Peyer's patch (tissue), 4 donors: ENCODE measurements around the gene SYCE1L.

ENCODE experiments used
- POLR2A ChIP-seq, 2 donors: fragments of 450-650 bp; IDR thresholded peaks; one replicate each; pipeline ENCODE4 v1.5.1; 2017; ENCODE audit warnings: antibody characterized with exemption in 2 of 2, mild to moderate bottlenecking in 2 of 2, moderate library complexity in 2 of 2
- TF ChIP-seq, protein P1 (sequence below), 6 experiments: fragments of 450-650 bp in 4 of 6; fragments of 200-600 bp in 2 of 6; sonication (generic) in 1 of 6; IDR thresholded peaks; one replicate each; pipeline ENCODE4 v1.5.1; 2017 to 2019; ENCODE audit warnings: antibody characterized with exemption in 6 of 6, mild to moderate bottlenecking in 3 of 6, moderate library complexity in 1 of 6

DNA sequence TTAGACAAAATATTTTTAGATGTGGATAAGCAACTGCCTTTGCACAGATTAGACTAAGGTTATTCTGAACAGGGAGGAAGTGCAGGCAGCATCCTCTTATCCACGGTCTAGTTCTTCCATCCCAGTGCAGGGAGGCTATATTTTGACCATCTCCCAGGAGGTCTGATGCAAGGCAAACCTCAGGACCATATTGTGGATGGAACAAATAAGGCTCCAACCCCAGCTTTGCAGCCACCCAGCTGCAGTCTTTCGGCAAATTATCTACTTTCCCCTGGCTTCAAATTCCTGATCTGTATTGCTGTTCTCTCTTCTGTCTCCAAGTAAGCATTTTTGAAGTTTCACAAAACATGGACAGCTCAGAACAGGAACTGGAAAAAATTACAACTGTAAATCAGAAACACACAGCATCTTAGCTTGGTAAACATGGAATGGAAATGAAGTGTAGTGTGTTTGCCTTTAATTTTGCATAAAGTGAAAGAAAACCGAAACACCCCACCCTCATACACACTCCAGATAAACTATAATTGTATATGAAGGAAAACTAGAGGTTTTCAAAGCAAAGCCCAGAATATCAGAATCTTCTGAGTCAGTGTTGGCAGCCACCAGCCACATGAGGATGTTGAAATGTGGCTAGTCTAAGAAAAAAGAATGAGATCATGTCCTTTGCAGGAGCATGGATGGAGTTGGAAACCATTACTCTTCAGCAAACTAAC is 41.7 kb upstream of the SYCE1L start:
- TF ChIP-seq, protein P1, sequence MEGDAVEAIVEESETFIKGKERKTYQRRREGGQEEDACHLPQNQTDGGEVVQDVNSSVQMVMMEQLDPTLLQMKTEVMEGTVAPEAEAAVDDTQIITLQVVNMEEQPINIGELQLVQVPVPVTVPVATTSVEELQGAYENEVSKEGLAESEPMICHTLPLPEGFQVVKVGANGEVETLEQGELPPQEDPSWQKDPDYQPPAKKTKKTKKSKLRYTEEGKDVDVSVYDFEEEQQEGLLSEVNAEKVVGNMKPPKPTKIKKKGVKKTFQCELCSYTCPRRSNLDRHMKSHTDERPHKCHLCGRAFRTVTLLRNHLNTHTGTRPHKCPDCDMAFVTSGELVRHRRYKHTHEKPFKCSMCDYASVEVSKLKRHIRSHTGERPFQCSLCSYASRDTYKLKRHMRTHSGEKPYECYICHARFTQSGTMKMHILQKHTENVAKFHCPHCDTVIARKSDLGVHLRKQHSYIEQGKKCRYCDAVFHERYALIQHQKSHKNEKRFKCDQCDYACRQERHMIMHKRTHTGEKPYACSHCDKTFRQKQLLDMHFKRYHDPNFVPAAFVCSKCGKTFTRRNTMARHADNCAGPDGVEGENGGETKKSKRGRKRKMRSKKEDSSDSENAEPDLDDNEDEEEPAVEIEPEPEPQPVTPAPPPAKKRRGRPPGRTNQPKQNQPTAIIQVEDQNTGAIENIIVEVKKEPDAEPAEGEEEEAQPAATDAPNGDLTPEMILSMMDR (IDR thresholded peaks at IDR 0.05): no peak
- no peak for TF ChIP-seq POLR2A (IDR thresholded peaks at IDR 0.05)
